ENCODE measurements around the gene DUOXA2.

DUOXA2 gene

DNA sequence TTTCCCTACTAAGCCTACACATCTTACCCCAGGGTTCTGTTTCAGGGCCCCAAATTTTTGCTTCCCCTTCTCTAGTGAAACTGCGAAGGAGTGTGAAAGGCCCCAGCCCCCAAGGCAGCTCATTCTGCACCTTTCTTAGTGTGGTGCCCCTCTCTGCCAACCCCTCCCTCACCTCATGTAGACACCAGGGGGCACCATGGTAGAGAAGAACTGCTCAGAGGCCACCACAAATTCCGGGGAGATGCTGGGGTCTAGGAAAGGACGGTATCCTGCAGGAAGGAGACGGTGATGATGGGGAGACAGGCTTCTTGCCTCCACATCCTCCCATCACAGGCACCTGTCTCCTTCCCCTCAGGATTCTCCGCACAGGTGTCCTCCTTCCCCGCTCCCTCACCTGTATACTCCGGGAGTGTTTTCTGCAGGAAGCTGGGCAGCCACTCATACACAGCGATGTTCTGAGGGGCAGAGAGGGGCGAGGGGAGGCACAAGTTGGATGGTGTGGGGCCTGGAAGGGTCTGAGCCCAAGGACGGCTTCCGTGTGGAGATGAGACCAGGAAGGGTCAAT, 3.8 kb upstream of the DUOXA2 start:
- TF ChIP-seq, protein P1, sequence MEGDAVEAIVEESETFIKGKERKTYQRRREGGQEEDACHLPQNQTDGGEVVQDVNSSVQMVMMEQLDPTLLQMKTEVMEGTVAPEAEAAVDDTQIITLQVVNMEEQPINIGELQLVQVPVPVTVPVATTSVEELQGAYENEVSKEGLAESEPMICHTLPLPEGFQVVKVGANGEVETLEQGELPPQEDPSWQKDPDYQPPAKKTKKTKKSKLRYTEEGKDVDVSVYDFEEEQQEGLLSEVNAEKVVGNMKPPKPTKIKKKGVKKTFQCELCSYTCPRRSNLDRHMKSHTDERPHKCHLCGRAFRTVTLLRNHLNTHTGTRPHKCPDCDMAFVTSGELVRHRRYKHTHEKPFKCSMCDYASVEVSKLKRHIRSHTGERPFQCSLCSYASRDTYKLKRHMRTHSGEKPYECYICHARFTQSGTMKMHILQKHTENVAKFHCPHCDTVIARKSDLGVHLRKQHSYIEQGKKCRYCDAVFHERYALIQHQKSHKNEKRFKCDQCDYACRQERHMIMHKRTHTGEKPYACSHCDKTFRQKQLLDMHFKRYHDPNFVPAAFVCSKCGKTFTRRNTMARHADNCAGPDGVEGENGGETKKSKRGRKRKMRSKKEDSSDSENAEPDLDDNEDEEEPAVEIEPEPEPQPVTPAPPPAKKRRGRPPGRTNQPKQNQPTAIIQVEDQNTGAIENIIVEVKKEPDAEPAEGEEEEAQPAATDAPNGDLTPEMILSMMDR (IDR thresholded peaks at IDR 0.05; ENCODE audit: low read depth, low read length): peak; percentile 14
- DNase-seq (ENCODE audit: low read depth in 2 of 2): no peak
- H3K4me3 ChIP-seq (replicated peaks in 1 of 2; ENCODE audit: low read depth in 2 of 2, low read length in 2 of 2): no peak overlapping the region

DNA sequence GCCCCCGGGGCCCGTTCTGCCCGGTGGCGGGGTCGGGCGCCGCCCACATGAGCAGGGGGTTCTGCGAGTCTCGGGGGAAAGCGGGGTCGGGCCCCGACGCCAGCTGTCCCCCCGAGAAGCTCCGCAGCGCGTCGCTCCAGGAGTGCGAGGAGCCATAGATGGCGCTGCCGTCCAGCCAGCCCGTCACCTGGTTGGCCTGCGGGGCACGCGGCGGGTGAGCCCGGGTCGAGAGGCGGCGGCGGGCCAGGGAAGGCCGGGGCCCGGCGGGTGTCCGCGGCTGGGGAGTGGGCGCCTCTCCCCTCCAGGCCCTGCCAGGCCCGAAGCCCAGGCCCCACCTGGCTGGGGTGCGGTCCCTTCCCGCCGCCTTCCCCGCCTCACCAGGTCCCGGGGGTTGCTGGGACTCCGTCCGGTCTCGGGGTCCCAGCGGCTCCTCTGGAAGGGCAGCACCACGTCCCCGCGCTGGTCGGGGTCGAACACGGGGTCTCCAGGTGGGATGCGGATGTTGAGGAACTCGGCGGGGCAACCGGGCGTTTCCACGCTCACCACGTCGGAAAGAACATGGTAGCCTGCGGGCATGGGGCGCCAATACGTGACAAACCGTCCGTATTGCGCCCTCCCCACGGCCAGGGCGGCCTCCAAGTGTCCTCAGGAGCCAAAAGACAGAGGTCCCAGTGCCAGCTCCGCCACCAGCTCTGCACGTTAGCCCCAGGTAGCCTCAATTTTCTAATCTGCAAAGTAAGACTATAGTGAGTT, 2.6 kb upstream of the DUOXA2 start:
- no peak overlapping the region for H3K4me3 ChIP-seq (replicated peaks in 1 of 2; ENCODE audit: low read depth in 2 of 2, low read length in 2 of 2)
- no peak for DNase-seq (ENCODE audit: low read depth in 2 of 2)
- TF ChIP-seq, protein P1 (IDR thresholded peaks at IDR 0.05; ENCODE audit: low read depth, low read length): no peak

DNA sequence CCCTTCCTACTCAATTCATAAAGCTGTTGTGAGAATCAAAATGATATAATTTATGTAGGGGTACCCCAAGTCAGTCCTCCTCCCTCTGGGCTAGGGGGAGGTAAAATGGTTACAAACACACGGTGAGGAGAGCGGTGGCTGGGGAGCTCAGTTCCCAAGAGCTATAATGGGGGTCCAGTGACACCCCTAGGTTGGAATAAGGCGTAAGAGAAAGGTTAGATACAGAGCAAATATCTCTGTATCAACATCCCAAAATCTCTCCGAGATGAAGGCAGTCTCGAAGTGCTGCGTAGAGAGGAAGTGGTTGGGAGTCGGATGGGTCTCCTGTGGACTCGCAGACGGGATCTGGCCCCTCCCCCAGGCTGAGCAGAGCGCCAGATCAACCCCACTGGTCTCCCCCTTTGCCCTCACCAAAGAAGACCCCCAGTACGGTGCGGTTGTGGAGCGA, 2.0 kb upstream of the DUOXA2 start:
- no peak overlapping the region for H3K4me3 ChIP-seq (replicated peaks in 1 of 2; ENCODE audit: low read depth in 2 of 2, low read length in 2 of 2)
- TF ChIP-seq, protein P1 (IDR thresholded peaks at IDR 0.05; ENCODE audit: low read depth, low read length): no peak
- no peak for DNase-seq (ENCODE audit: low read depth in 2 of 2)

DNA sequence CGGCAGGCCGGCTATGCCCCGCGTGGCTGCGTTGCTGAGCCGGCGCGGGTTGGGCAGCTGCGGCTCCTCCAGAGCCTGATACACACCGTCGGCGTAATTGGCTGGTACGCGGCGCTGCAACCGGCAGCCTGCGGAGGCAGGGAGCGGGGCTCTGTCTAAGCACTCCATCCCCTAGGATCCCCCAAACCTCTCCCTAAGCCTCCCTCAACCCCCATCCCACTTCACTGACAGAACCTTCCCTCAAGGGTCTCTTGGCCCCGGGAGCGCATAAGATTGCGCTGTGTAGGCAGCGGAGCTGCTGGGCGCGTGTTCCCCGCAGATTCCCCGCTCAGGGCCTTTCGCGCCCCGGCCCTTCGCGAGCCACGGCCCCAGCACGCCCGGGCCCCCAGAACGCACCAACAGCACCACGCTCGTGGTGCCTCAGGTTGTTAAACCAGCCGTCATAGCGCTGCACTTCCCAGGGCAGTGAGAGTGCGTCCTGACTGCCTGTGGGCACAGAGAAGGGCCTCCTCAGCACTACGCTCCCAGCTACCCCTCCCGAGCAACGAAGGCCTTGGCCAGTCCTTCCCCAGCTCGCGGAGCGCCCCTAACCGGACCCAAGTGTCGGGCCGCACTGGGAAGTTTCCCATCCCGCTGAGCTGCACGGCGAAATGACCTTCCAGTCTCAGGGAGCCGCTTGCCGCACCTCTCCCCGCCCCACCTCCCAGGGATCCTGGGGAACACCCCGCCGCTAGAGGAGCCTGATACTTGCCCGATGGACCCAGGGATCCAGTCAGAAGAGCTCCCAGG, 1.3 kb upstream of the DUOXA2 start:
- no peak for DNase-seq (ENCODE audit: low read depth in 2 of 2)
- TF ChIP-seq, protein P1 (IDR thresholded peaks at IDR 0.05; ENCODE audit: low read depth, low read length): no peak
- H3K4me3 ChIP-seq (replicated peaks in 1 of 2; ENCODE audit: low read depth in 2 of 2, low read length in 2 of 2): no peak overlapping the region

DNA sequence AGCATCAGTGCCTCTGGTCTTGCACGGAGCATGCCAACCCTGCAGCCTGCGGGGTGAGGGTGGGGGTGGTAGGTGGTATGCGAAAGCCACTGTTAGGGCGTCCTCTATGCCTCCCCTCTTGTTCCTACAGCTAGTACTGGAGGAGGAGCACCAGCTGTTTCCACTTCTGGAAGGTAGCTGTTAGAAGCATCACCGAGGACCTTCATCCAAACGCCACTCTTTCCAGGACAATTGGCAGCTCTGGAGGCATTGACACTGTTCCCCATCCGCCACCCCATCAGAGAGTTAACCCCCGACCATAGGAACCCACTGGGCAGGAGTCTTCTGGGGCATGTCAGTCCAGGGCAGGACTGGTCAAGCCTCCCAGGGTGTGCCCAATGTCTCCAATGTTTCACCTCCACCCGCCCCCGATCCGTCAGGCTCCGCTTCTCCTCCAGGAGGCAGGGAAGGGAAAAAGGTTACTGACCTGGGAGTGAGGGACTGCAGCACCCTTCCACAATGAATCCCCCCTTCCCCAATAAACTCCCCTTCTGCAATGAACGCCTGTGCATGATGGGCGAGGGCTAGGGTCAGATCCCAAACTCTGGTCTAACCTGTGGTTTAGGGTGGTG, 641 bp upstream of the DUOXA2 start:
- TF ChIP-seq, protein P1 (IDR thresholded peaks at IDR 0.05; ENCODE audit: low read depth, low read length): no peak
- DNase-seq (ENCODE audit: low read depth in 2 of 2): no peak
- no peak overlapping the region for H3K4me3 ChIP-seq (replicated peaks in 1 of 2; ENCODE audit: low read depth in 2 of 2, low read length in 2 of 2)

DNA sequence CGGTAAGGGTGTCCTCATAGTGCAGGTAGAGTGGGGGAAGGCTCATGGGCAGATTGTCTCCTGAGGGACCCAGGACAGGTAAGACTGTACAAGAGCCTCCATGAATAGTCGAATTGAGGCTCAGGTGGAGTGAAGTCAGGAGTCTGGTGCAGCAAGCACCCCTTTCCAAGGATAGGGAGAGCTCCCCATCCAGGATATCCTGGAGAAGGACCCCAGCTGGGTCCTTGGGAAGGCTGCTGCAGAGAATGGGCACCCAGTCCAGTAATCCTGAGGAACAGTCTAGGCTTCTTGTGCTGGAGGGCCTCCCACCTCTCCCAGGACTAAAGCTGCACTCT, 592 bp downstream of the DUOXA2 start:
- TF ChIP-seq, protein P1 (IDR thresholded peaks at IDR 0.05; ENCODE audit: low read depth, low read length): no peak
- no peak for DNase-seq (ENCODE audit: low read depth in 2 of 2)
- H3K4me3 ChIP-seq (replicated peaks in 1 of 2; ENCODE audit: low read depth in 2 of 2, low read length in 2 of 2): no peak overlapping the region

Measured in cardiac fibroblast (primary cell).